GM18502 (cell line): ENCODE data around the gene MED19.

Experiments used
- ATAC-seq: cut with Tn5 transposase; IDR thresholded peaks from one replicate; pipeline ENCODE4 v1.9.1; 2021; ENCODE audit warnings: mild to moderate bottlenecking; ENCODE audit not compliant: unreplicated experiment, poor library complexity

Gene MED19

GRCh38 chr11:57657194-57658022 lies 54.6 kb downstream of the MED19 start, which contains the start of gene CLP1:
Gene CLP1 (plus strand): TSS chr11:57657762. CDS start chr11:57659477, 1,715 bp downstream.
- peak; percentile 99 for ATAC-seq

- no peak for ATAC-seq
Measured at GRCh38 chr11:57656885-57657193, 55.2 kb downstream of the MED19 start.
